ENCODE measurements around the gene ZNF70.

The ZNF70 gene

GRCh38 chr22:23750714-23751440, at the start of gene ZNF70:
ZNF70 (minus strand) TSS chr22:23751112; CDS start chr22:23745140, 5,972 bp downstream.
- peak; percentile 70 to 78 for DNase-seq

DNA sequence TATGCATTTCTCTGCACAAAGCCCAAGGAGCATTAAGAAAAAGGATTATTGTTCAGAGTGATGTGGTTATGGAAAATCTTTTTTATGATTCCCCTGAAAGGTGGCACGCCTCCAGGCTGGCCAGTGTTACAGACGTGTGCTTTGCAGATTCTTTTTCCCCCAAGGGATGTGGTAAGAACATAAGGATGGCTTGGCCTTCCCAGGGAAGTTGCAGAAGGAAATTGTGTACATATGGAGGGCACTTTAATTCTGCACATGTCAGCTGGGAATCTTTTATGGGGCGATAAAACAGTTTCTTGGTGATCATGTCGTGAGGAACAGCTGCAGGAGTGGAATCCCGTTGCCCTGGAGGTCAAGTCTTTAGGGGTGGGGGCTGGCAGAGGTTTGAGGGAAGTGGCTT, 45.5 kb upstream of the ZNF70 start:
- no peak for DNase-seq

GRCh38 chr22:23793326-23793725, 42.4 kb upstream of the ZNF70 start:
- no peak for DNase-seq

- DNase-seq = no peak
Measured at GRCh38 chr22:23791738-23792645, 41.1 kb upstream of the ZNF70 start.

GRCh38 chr22:23790819-23791737, 40.2 kb upstream of the ZNF70 start:
- no peak for DNase-seq

GRCh38 chr22:23789638-23790037, 38.7 kb upstream of the ZNF70 start:
- DNase-seq = no peak

DNA sequence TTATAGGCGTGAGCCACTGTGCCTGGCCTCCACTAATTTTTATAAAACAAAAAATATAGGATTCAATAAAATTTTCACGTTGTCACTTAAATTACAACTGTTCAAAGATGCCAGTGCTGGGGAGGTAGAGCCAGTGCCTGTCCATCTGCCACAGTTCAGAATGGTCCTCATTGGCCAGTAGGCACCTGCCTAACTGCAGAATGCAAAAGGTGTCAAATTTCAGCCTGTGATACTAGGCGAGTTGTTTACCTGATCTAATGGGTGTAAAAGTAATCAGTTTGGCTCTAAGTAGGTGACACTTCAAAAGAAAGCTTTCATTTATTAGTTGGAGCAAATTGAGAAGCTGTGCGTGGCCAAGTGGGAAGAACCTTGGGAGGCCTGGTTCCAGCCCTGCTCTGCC, 38.2 kb upstream of the ZNF70 start:
- no peak for DNase-seq

DNA sequence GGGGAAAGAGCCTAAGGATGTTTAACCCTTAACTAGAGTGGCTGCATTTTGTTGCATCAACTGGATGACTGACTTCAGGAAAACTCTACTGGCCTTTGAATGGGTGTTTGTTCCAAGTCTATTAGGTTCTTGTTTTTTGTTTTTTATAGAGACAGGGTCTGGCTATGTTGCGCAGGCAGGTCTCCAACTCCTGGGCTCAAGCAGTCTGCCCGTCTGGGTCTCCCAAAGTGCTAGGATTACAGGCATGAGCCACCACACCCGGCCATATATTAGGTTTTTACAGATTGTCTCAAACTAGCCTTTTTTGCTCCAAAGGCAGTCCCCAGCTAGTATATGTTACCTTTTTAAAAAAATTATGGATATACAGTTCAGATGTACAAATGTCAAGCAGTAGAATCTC, 37.0 kb upstream of the ZNF70 start:
- no peak for DNase-seq

DNA sequence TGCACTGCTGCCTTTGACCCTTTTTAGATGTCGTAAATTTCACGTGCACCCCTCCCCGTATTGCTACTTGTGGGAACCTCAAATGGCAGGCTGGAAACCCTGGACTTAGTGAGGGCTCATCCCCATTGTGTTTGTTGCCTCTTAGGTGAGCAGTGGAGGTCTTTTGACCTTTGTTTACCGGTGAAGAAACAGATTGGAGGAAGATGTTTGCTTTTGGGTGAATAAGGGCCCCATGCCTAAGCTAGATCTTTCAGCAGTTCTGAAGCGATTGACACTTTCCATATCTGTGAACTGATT, 36.6 kb upstream of the ZNF70 start:
- DNase-seq = no peak

DNA sequence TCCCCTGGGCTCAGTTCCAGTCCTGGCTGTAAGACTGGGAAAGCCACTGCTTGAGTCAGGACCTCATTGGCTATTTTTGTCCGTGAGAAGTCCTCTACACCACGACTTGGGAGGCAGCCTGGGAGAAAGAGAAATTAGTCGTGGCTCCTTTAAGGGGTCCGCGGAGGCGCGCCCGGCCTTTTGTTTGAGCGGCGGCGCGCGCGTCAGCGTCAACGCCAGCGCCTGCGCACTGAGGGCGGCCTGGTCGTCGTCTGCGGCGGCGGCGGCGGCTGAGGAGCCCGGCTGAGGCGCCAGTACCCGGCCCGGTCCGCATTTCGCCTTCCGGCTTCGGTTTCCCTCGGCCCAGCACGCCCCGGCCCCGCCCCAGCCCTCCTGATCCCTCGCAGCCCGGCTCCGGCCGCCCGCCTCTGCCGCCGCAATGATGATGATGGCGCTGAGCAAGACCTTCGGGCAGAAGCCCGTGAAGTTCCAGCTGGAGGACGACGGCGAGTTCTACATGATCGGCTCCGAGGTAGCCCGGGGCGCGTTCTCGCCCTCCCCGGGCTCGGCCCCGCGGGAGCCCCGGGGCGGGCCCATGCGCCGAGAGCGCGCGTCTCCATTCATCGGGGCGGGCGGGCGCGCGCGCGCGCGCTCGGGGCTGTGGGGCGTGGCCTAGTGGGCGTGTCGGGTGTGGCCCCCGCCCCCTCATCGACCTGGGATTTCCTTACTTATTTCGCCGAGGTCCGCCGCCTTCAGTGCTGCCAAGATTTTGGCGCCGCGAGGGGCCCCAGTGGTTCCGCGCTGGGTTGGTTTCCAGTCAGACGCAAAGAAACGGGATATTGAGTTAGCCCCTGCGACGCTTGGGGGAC, 36.1 kb upstream of the ZNF70 start, which contains the start of gene SMARCB1:
SMARCB1 (plus strand) TSS at position 215 of the 848 bp plus-strand sequence; CDS start at position 419, 204 bp downstream.
- peak; percentile 82 to 83 for DNase-seq

GRCh38 chr22:23786261-23786710, 35.4 kb upstream of the ZNF70 start:
- no peak for DNase-seq

DNA sequence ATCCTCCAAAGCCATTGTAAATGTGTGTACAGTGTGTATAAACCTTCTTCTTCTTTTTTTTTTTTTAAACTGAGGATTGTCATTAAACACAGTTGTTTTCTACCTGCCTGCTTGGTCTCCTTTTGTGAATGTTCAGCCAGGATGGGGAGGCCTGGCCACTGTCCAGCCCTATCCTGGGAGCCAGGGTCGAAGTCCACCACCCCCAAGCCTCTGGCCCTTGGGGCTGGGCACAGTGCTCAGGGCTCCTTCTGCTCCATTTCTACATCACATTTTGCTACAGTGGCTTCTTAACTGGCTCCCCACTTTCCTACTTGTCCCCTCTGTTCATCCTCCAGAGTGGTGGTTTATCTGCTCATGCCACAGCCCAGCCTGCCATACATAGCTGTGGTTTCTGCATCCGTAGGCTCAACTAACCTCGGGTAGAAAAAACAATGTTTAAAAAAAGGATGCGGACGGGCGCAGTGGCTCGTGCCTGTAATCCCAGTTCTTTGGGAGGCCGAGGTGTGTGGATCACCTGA, 33.4 kb upstream of the ZNF70 start:
- DNase-seq = no peak

DNA sequence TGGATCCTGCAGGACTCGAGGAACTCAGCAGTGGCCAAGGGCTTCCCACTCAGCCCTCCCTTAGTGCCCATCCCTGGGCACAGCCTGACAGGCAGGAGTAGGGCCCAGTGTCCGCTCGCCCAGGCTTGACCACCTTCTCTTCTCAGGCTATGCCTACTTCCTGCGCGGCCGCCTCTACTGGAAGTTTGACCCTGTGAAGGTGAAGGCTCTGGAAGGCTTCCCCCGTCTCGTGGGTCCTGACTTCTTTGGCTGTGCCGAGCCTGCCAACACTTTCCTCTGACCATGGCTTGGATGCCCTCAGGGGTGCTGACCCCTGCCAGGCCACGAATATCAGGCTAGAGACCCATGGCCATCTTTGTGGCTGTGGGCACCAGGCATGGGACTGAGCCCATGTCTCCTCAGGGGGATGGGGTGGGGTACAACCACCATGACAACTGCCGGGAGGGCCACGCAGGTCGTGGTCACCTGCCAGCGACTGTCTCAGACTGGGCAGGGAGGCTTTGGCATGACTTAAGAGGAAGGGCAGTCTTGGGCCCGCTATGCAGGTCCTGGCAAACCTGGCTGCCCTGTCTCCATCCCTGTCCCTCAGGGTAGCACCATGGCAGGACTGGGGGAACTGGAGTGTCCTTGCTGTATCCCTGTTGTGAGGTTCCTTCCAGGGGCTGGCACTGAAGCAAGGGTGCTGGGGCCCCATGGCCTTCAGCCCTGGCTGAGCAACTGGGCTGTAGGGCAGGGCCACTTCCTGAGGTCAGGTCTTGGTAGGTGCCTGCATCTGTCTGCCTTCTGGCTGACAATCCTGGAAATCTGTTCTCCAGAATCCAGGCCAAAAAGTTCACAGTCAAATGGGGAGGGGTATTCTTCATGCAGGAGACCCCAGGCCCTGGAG, 32.6 kb upstream of the ZNF70 start:
- no peak for DNase-seq

- DNase-seq = no peak
Measured at GRCh38 chr22:23782703-23783102, 31.8 kb upstream of the ZNF70 start.

GRCh38 chr22:23782252-23782651, 31.3 kb upstream of the ZNF70 start:
- DNase-seq = no peak

DNA sequence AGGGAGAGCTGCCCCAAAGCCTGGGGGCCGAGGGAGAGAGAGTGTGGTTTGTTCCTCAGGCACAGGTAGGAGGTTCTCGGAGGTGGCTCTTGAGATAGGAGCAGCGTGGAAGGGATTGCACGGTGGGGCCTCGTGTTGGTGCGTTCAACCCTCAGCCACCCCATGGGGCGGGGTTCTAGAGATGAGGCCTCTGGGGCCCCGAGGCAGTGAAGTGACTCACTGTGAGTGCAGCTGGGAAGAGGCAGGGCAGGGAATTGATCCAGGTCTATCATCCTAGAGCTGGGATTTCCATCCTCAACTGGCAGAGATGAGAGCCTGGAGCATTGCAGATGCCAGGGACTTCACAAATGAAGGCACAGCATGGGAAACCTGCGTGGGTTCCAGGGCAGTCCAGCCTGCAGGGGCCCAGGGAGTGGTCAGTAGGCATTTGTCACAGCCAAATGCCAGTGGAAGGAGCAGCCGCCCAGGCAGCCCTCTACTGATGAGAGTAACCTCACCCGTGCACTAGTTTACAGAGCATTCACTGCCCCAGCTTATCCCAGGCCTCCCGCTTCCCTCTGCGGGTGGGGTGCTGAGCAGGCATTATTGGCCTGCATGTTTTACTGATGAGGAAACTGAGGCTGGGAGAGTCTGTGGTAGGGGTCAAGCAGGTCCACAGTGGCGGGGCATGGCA, 30.7 kb upstream of the ZNF70 start:
- DNase-seq = no peak

GRCh38 chr22:23781065-23781464, 30.2 kb upstream of the ZNF70 start:
- no peak for DNase-seq

GRCh38 chr22:23780146-23780748, 29.3 kb upstream of the ZNF70 start:
- no peak for DNase-seq

GRCh38 chr22:23779731-23780130, 28.8 kb upstream of the ZNF70 start:
- no peak for DNase-seq

GRCh38 chr22:23779083-23779482, 28.2 kb upstream of the ZNF70 start:
- no peak for DNase-seq
